H1 (cell line): ENCODE data around the gene RAB44. TPM values are rescaled to one million over a fixed set of nuclear protein-coding genes. Genes with fewer than 3 reads are reported as not detected.
A peak's percentile ranks its signal among the peaks of the same experiment; 100 is the strongest.

Source experiments
- CTCF ChIA-PET: fragments of 300-600 bp; sonication (Branson Sonifier 250); formaldehyde crosslinking; loops from one replicate; lab custom pipeline; 2021; ENCODE audit not compliant: partially characterized antibody; lab: Charles Lee
- POLR2A ChIA-PET: fragments of 300-600 bp; sonication (Branson Sonifier 250); formaldehyde crosslinking; loops from one replicate; lab custom pipeline; 2021; ENCODE audit warnings: inconsistent platforms; ENCODE audit not compliant: partially characterized antibody; lab: Charles Lee
- DNase-seq, 2 experiments: peaks; one replicate each; pipeline versions ENCODE4 v3.0.0 to v3.0.0-alpha.2; 2010 to 2022; ENCODE audit warnings: low spot score in 2 of 2, low read depth in 1 of 2, mixed read lengths in 1 of 2
- FAIRE-seq: peaks from 2 replicates; lab custom pipeline; 2011; peaks lifted over from hg19 to GRCh38; lab: Jason Lieb, UNC
- H2AFZ ChIP-seq: 2 replicates; pipeline ENCODE4 v1.8.1; 2012; ENCODE audit warnings: low read length, inconsistent platforms
- H2AK5ac ChIP-seq: 2 replicates; pipeline ENCODE4 v1.6.1; 2013; ENCODE audit warnings: low read depth, low read length
- H2BK120ac ChIP-seq: replicated peaks from 2 replicates; pipeline ENCODE3; 2013; ENCODE audit warnings: low read depth, low read length, inconsistent platforms
- H2BK12ac ChIP-seq: 2 replicates; pipeline ENCODE4 v1.6.1; 2013; ENCODE audit warnings: low read depth, low read length
- H2BK15ac ChIP-seq: 2 replicates; pipeline ENCODE4 v1.6.1; 2013; ENCODE audit warnings: low read length
- H2BK20ac ChIP-seq: 2 replicates; pipeline ENCODE4 v1.6.1; 2013; ENCODE audit warnings: low read length
- H2BK5ac ChIP-seq: 2 replicates; pipeline ENCODE4 v1.6.1; 2013; ENCODE audit warnings: low read depth, low read length
- H3K14ac ChIP-seq: 2 replicates; pipeline ENCODE4 v1.6.1; 2013; ENCODE audit warnings: inconsistent platforms; ENCODE audit not compliant: insufficient read length
- H3K18ac ChIP-seq: 2 replicates; pipeline ENCODE4 v1.6.1; 2013; ENCODE audit warnings: low read length; ENCODE audit errors: extremely low read depth
- H3K23ac ChIP-seq: 2 replicates; pipeline ENCODE4 v1.6.1; 2013; ENCODE audit warnings: inconsistent platforms; ENCODE audit not compliant: insufficient read length
- H3K23me2 ChIP-seq: 2 replicates; pipeline ENCODE4 v1.6.1; 2013; ENCODE audit warnings: low read depth, low read length
- H3K27ac ChIP-seq: 2 replicates; pipeline ENCODE4 v1.6.1; 2011; ENCODE audit warnings: low read depth, low read length, inconsistent platforms
- H3K27me3 ChIP-seq, 4 experiments: replicated peaks in 1 of 4; 1 replicate in 1 of 4; 2 replicates in 3 of 4; pipeline versions ENCODE4 v1.6.1 to v1.8.1; 2011 to 2013; ENCODE audit warnings: low read length in 3 of 4, mild to moderate bottlenecking in 3 of 4, inconsistent platforms in 2 of 4, mixed read lengths in 2 of 4, moderate library complexity in 1 of 4; ENCODE audit not compliant: control insufficient read depth in 3 of 4, insufficient read depth in 3 of 4; ENCODE audit errors: extremely low read depth in 1 of 4
- H3K36me3 ChIP-seq, 4 experiments: 2 replicates each; pipeline versions ENCODE4 v1.6.1 to v1.8.1; 2011 to 2013; ENCODE audit warnings: mild to moderate bottlenecking in 4 of 4, low read length in 3 of 4, moderate library complexity in 2 of 4, control low read depth in 1 of 4, inconsistent platforms in 1 of 4; ENCODE audit not compliant: insufficient read depth in 4 of 4, control insufficient read depth in 2 of 4
- H3K4ac ChIP-seq: replicated peaks from 2 replicates; pipeline ENCODE3; 2013; ENCODE audit warnings: low read length, low read depth, mixed read lengths, inconsistent platforms; ENCODE audit not compliant: insufficient read length
- H3K4me1 ChIP-seq, 4 experiments: replicated peaks in 1 of 4; 1 replicate in 1 of 4; 2 replicates in 3 of 4; pipeline versions ENCODE4 v1.6.1 to v1.8.1; 2011 to 2013; ENCODE audit warnings: low read length in 3 of 4, inconsistent platforms in 2 of 4, mixed read lengths in 1 of 4; ENCODE audit not compliant: insufficient read depth in 4 of 4, control insufficient read depth in 3 of 4
- H3K4me2 ChIP-seq, 2 experiments: 2 replicates each; pipeline versions ENCODE4 v1.6.1 to v1.8.1; 2011 to 2013; ENCODE audit warnings: low read depth in 2 of 2, low read length in 2 of 2, control low read depth in 1 of 2, inconsistent platforms in 1 of 2, mild to moderate bottlenecking in 1 of 2; ENCODE audit not compliant: insufficient read depth in 1 of 2
- H3K4me3 ChIP-seq, 4 experiments: fragments of 200-600, 300-600 bp in 1 of 4; sonication (generic), shearing (Covaris generic), sonication (Bioruptor Twin) in 1 of 4; 2 replicates each; pipeline versions ENCODE4 v1.5.1 to v1.8.1; 2011 to 2016; ENCODE audit warnings: low read length in 4 of 4, low read depth in 3 of 4, control low read depth in 2 of 4, inconsistent platforms in 2 of 4, mild to moderate bottlenecking in 2 of 4, mixed read lengths in 1 of 4, moderate library complexity in 1 of 4; ENCODE audit not compliant: insufficient read depth in 2 of 4; ENCODE audit errors: extremely low read depth in 1 of 4
- H3K56ac ChIP-seq: replicated peaks from 2 replicates; pipeline ENCODE3; 2013; ENCODE audit warnings: low read depth, mild to moderate bottlenecking, mixed read lengths, low read length, inconsistent platforms; ENCODE audit not compliant: insufficient read length
- H3K79me1 ChIP-seq: 2 replicates; pipeline ENCODE4 v1.6.1; 2013; ENCODE audit warnings: low read depth, low read length, control low read depth
- H3K79me2 ChIP-seq, 2 experiments: 2 replicates each; pipeline versions ENCODE4 v1.6.1 to v1.8.1; 2012 to 2013; ENCODE audit warnings: low read length in 2 of 2, mild to moderate bottlenecking in 2 of 2, inconsistent platforms in 1 of 2; ENCODE audit not compliant: insufficient read depth in 2 of 2, control insufficient read depth in 1 of 2
- H3K9ac ChIP-seq, 4 experiments: replicated peaks in 1 of 4; 1 replicate in 1 of 4; 2 replicates in 3 of 4; pipeline versions ENCODE4 v1.6.1 to v1.8.1; 2011 to 2013; ENCODE audit warnings: low read depth in 3 of 4, low read length in 3 of 4, control low read depth in 2 of 4, mild to moderate bottlenecking in 2 of 4, moderate library complexity in 2 of 4, inconsistent platforms in 1 of 4; ENCODE audit errors: extremely low read depth in 1 of 4
- H3K9me3 ChIP-seq, 2 experiments: 2 replicates each; pipeline versions ENCODE4 v1.6.1 to v1.8.1; 2012 to 2013; ENCODE audit warnings: mild to moderate bottlenecking in 2 of 2, moderate library complexity in 2 of 2, control low read depth in 1 of 2, inconsistent platforms in 1 of 2, low read depth in 1 of 2, low read length in 1 of 2, mixed read lengths in 1 of 2; ENCODE audit not compliant: insufficient read depth in 2 of 2
- H4K20me1 ChIP-seq, 2 experiments: replicated peaks in 1 of 2; 2 replicates each; pipeline versions ENCODE3 to v1.8.1; 2011 to 2013; ENCODE audit warnings: inconsistent platforms in 2 of 2, low read length in 2 of 2, mild to moderate bottlenecking in 1 of 2; ENCODE audit not compliant: insufficient read depth in 2 of 2, control insufficient read depth in 1 of 2
- H4K5ac ChIP-seq: 2 replicates; pipeline ENCODE4 v1.6.1; 2013; ENCODE audit warnings: low read length, low read depth, mixed read lengths, inconsistent platforms; ENCODE audit not compliant: insufficient read length
- H4K8ac ChIP-seq: 2 replicates; pipeline ENCODE4 v1.8.0; 2013; ENCODE audit warnings: mild to moderate bottlenecking, moderate library complexity, low read length, inconsistent platforms; ENCODE audit not compliant: insufficient read depth; ENCODE audit errors: extremely low read depth
- H4K91ac ChIP-seq: replicated peaks from 2 replicates; pipeline ENCODE3; 2013; ENCODE audit warnings: low read length, mixed read lengths, inconsistent platforms; ENCODE audit not compliant: insufficient read length
- ATF3 ChIP-seq: IDR thresholded peaks from 2 replicates; pipeline ENCODE4 v1.6.1; 2011; ENCODE audit warnings: low read depth, mild to moderate bottlenecking, low read length; ENCODE audit not compliant: insufficient read depth
- BRCA1 ChIP-seq: IDR thresholded peaks from 2 replicates; pipeline ENCODE4 v1.6.1; 2012; ENCODE audit warnings: low read depth, low read length, improper control_type of control experiment
- CREB1 ChIP-seq: IDR thresholded peaks from 2 replicates; pipeline ENCODE4 v1.6.1; 2012; ENCODE audit warnings: inconsistent platforms
- EGR1 ChIP-seq: IDR thresholded peaks from 2 replicates; pipeline ENCODE4 v1.6.1; 2011; ENCODE audit warnings: low read depth, low read length, borderline replicate concordance
- JUND ChIP-seq: IDR thresholded peaks from 2 replicates; pipeline ENCODE4 v1.6.1; 2011; ENCODE audit warnings: mild to moderate bottlenecking, improper control_type of control experiment, low read length
- KDM1A ChIP-seq: fragments of 200-600, 300-600 bp; sonication (generic); IDR thresholded peaks from 2 replicates; pipeline ENCODE4 v1.7.1; 2016; ENCODE audit warnings: mild to moderate bottlenecking, low read length, borderline replicate concordance
- NANOG ChIP-seq: IDR thresholded peaks from 2 replicates; pipeline ENCODE4 v1.6.1; 2011; ENCODE audit warnings: low read length, low read depth, mild to moderate bottlenecking, inconsistent platforms; ENCODE audit not compliant: insufficient read depth, poor library complexity, severe bottlenecking
- POLR2A ChIP-seq, 2 experiments: IDR thresholded peaks; 1 replicate in 1 of 2; 2 replicates in 1 of 2; pipeline ENCODE4 v1.6.1; 2011; ENCODE audit warnings: low read depth in 2 of 2, low read length in 2 of 2, mild to moderate bottlenecking in 2 of 2; ENCODE audit errors: control extremely low read depth in 1 of 2
- SIN3A ChIP-seq, 2 experiments: IDR thresholded peaks in 1 of 2; conservative IDR thresholded peaks in 1 of 2; 2 replicates each; pipeline ENCODE4 v1.6.1; 2011 to 2012; ENCODE audit warnings: low read length in 2 of 2, improper control_type of control experiment in 1 of 2, low read depth in 1 of 2, mild to moderate bottlenecking in 1 of 2
- SIRT6 ChIP-seq: IDR thresholded peaks from one replicate; pipeline ENCODE4 v1.7.1; 2012; ENCODE audit warnings: low read length, inconsistent platforms
- SP2 ChIP-seq: IDR thresholded peaks from 2 replicates; pipeline ENCODE4 v1.6.1; 2012; ENCODE audit warnings: mild to moderate bottlenecking, low read length, inconsistent platforms
- SP4 ChIP-seq: IDR thresholded peaks from 2 replicates; pipeline ENCODE4 v1.6.1; 2012; ENCODE audit warnings: low read length, inconsistent platforms
- TBP ChIP-seq: IDR thresholded peaks from 2 replicates; pipeline ENCODE4 v1.6.1; 2011; ENCODE audit warnings: low read depth, low read length, improper control_type of control experiment
- TEAD4 ChIP-seq: IDR thresholded peaks from 2 replicates; pipeline ENCODE4 v1.6.1; 2012; ENCODE audit warnings: low read depth, low read length, inconsistent platforms, mixed read lengths
- ZNF274 ChIP-seq: IDR thresholded peaks from 2 replicates; pipeline ENCODE4 v1.7.0; 2012; ENCODE audit warnings: low read length, borderline replicate concordance; ENCODE audit errors: extremely low read depth
- WGBS, 2 experiments: shearing (Covaris generic) in 1 of 2; methylation state at CpG; one replicate each; pipeline versions ENCODE4 v1.1.6 to v1.1.7; 2013 to 2015; ENCODE audit warnings: low lambda C conversion rate in 2 of 2, mixed read lengths in 2 of 2, inconsistent platforms in 1 of 2, low coverage in 1 of 2, missing lambda C conversion rate in 1 of 2; ENCODE audit not compliant: insufficient replicate concordance in 2 of 2, insufficient coverage in 1 of 2, insufficient read length in 1 of 2; ENCODE audit errors: extremely low coverage in 1 of 2, missing lambda C conversion rate in 1 of 2; 5-methylcytosine and 5-hydroxymethylcytosine counted together
- polyA plus RNA-seq, 7 experiments: library from polyadenylated mRNA; depleted of rRNA in 3 of 7; stranded (reverse) in 5 of 7; unstranded in 2 of 7; fragments of >200 nt in 5 of 7; fragments of 200-250 nt in 2 of 7; gene quantifications; 1 replicate in 5 of 7; 2 replicates in 1 of 7; 4 replicates in 1 of 7; pipeline versions ENCODE4 v1.2.1 to v1.2.3, GENCODE V29; 2011 to 2013; ENCODE audit warnings: missing spikeins in 2 of 7, mixed read lengths in 2 of 7
- total RNA-seq: library from RNA; stranded (reverse); fragmentation: NEBNext Ultra II Directional; extraction: Animal tissue kit (Norgen Biotek cat#: 25700); gene quantifications from 2 replicates; pipeline ENCODE4 v1.2.1, GENCODE V29; 2021

The RAB44 gene
- total and polyA plus RNA-seq, 2 of the 8 experiments (the other 6 are each of a cell fraction or from before 2014, with no cell fraction given), result 0.02 TPM; not detected in 1

GRCh38 chr6:36666287-36666686 lies 31.3 kb upstream of the RAB44 start:
- Histone ChIP-seq H2AFZ (peak overlapping the region; percentile 30; the same call in 1 of the 2 replicates), H3K79me2 (no peaks in the 10 kb centered on the region), H3K56ac (no peak overlapping the region), H2BK5ac (peak overlapping the region; percentile 95; the same call in 1 of the 2 replicates), H4K8ac (no peak overlapping the region), H3K27me3 (no peaks in the 10 kb centered on the region), H3K4ac (peak overlapping the region; percentile 47), H3K23ac (no peak overlapping the region), H3K9me3 (no peaks in the 10 kb centered on the region), H2AK5ac (peak overlapping the region; percentile 70; the same call in 1 of the 2 replicates), H3K23me2 (peaks cover 2% of the 10 kb centered on the region; the same call in 1 of the 2 replicates), H4K20me1 (no peaks in the 10 kb centered on the region), H3K18ac (peak overlapping the region; percentile 33), H3K9ac (no peak overlapping the region), H3K14ac (no peak overlapping the region), H3K4me1 (peaks cover 2 to 23% (median 12%) of the 10 kb centered on the region in 4 experiments), H2BK15ac (no peak overlapping the region), H2BK120ac (peak overlapping the region; percentile 14), H4K5ac (peak overlapping the region; percentile 57), H2BK20ac (peak overlapping the region; percentile 92; the same call in 1 of the 2 replicates), H2BK12ac (peak overlapping the region; percentile 82), H4K91ac (peak overlapping the region; percentile 70), H3K79me1 (no peaks in the 10 kb centered on the region), H3K4me2 (peak overlapping the region in 1 of 2 experiments; percentile 41; a peak in 2 of 4 replicates), H3K27ac (no peak overlapping the region), H3K4me3 (no peak overlapping the region), H3K36me3 (no peaks in the 10 kb centered on the region)
- ChIA-PET POLR2A (interaction anchor here (0.6 to 8.6 kb wide), 5 partner anchors 11 to 70 kb away, joined by 3 to 109 read pairs (median 3); partner anchors contain the start of gene CDKN1A), CTCF (interaction anchor here (0.6 to 7.2 kb wide), 7 partner anchors 14 to 94 kb away, joined by 3 to 67 read pairs (median 3); partner anchors contain the start of gene CDKN1A)
- DNase-seq (no peak), FAIRE-seq (no peak)
- 80% methylated on average over 2 of the region's 2 CpGs; no CpG with 5 or more reads in 1 of the 2 experiments for WGBS, 2 experiments
- TF ChIP-seq BRCA1, result no peak
- TF ChIP-seq CREB1, result no peak
- TF ChIP-seq EGR1, result no peak
- no peak for TF ChIP-seq JUND
- TF ChIP-seq SP2, result no peak
- TF ChIP-seq NANOG, result no peak
- no peak for TF ChIP-seq SIRT6
- no peak for TF ChIP-seq KDM1A
- no peak for TF ChIP-seq TEAD4
- no peak for TF ChIP-seq ATF3
- no peak for TF ChIP-seq SIN3A (conservative IDR thresholded peaks at IDR 0.05 in 1 of 2, IDR thresholded peaks at IDR 0.05 in 1 of 2; ENCODE audit: low read depth in 1 of 2, low read length in 2 of 2)
- no peak for TF ChIP-seq ZNF274
- TF ChIP-seq TBP, result no peak
- TF ChIP-seq SP4, result no peak
- no peak for TF ChIP-seq POLR2A (IDR thresholded peaks at IDR 0.05; ENCODE audit: control extremely low read depth in 1 of 2, low read depth in 2 of 2, low read length in 2 of 2)
